NOMO-1 (cell line): ENCODE results near the gene OR2A42.
"Not testable (repeated sequence)": the region's sequence is repeated elsewhere in the genome, so short reads cannot be mapped to it uniquely, and the experiment has no call there.

Source experiments
- DNase-seq, 2 experiments: peaks; one replicate each; lab custom pipeline; 2025; ENCODE audit not compliant: unreplicated experiment in 2 of 2; lab: John Stamatoyannopoulos, UW

The OR2A42 gene

GRCh38 chr7:144226866-144227265 lies 12.5 kb downstream of the OR2A42 start:
- not testable (repeated sequence) for DNase-seq

GRCh38 chr7:144223675-144224074 lies 15.7 kb downstream of the OR2A42 start:
- DNase-seq, result not testable (repeated sequence)

- DNase-seq, result not testable (repeated sequence)
Measured at GRCh38 chr7:144220531-144220930, 18.9 kb downstream of the OR2A42 start.

- not testable (repeated sequence) for DNase-seq
Measured at GRCh38 chr7:144219149-144219548, 20.3 kb downstream of the OR2A42 start.

DNA sequence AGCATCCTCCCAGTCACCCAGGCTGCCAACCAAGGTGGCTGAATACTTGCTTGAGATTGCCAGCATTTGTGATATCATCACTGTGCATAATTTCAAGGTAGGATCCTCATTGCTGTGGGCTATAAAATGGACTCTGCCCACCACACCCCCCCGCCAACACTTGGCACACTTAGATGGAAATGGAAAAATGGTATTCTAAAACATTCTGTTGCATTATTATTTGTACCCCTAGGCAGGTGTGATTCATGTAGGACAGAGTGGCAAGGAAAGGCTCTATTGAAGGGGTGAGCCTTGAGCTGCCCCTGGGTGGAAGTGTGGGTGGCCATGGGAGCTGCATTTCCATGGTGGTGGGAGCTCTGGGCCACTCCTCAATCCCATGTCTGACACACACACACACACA lies 20.8 kb downstream of the OR2A42 start:
- DNase-seq, result not testable (repeated sequence)

GRCh38 chr7:144217200-144217599 lies 22.2 kb downstream of the OR2A42 start:
- not testable (repeated sequence) for DNase-seq

DNA sequence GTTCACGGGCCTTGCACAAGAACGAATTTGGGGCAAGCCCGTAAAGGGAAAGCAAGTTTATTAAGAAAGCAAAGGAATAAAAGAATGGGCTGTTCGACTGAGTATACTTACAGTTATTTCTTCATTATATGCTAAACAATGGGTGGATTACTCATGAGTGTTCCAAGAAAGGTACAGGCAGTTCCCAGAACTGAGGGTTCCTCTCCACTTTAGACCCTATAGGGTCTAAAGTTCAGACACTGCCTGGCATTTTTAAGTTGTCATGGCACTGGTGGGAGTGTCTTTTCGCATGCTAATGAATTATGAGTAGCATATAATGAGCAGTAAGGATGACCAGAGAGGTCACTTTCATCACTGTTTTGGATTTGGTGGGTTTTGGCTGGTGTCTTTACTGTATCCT lies 34.1 kb downstream of the OR2A42 start:
- not testable (repeated sequence) for DNase-seq

GRCh38 chr7:144203086-144203485 lies 36.3 kb downstream of the OR2A42 start:
- not testable (repeated sequence) for DNase-seq

DNA sequence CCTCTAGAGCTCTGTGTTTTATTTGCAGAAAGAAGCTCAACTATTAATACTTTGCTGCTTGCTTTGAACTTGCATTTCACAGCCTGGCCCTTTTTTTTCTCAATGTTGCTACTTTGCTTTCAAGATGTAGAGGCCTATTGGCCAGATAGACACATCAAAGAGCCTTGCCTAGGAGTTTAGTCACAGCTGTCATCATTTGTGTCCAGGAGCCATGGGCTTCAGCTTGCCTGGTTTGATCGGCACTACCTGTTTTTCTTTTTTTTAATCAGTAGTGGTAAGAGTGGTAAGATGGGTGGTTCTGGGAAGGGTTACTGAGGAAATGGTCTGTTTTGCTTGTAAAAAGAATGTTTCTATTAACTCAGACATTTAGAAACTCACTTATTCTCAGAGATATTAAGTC lies 37.4 kb downstream of the OR2A42 start:
- not testable (repeated sequence) for DNase-seq

DNA sequence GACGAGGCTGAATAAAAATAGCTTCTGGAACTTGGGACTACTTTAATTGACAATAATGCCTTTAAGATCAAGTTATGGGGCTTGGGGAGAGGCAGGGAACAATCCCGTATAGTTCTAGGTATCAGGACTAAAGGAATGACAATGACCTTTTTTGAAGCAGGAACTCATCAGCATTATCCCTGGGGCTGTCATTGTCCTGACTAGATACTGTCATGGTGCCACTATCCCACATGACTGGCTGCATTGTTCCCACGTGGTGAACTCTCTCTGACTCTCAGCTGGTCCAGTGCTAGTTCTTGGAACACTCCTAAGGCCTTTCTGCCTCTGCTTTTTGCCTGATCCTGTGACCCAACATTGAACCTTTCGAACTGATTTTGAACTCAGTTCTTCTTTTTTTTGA lies 40.5 kb downstream of the OR2A42 start:
- DNase-seq, result not testable (repeated sequence)

- DNase-seq, result not testable (repeated sequence)
Measured at GRCh38 chr7:144195212-144195872, 44.1 kb downstream of the OR2A42 start, which contains the start of gene ARHGEF35. Gene ARHGEF35, minus strand, starts transcription at chr7:144195833. Its CDS starts 7,450 bp downstream, at chr7:144188383.

DNA sequence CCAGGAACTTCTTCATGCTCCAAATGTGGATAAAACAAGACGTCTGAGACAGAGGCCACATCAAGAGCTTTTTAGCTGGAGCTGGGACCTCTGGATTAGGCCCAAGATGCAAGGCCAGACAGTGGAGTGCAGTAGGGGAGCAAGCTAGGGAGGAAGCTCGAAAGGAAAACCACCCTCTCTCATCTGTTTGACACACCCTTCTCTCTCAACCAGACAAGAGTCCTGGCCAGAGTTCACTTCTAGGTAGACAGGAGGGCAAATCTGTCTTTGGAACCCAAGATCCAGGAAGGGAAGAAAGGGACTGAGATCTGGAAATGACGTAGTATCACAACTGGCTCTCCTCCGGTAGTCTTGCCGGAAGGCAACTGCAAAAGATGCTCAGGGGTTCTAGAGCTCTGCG lies 45.0 kb downstream of the OR2A42 start:
- DNase-seq, result not testable (repeated sequence)

- DNase-seq, result not testable (repeated sequence)
Measured at GRCh38 chr7:144193782-144194181, 45.6 kb downstream of the OR2A42 start.

DNA sequence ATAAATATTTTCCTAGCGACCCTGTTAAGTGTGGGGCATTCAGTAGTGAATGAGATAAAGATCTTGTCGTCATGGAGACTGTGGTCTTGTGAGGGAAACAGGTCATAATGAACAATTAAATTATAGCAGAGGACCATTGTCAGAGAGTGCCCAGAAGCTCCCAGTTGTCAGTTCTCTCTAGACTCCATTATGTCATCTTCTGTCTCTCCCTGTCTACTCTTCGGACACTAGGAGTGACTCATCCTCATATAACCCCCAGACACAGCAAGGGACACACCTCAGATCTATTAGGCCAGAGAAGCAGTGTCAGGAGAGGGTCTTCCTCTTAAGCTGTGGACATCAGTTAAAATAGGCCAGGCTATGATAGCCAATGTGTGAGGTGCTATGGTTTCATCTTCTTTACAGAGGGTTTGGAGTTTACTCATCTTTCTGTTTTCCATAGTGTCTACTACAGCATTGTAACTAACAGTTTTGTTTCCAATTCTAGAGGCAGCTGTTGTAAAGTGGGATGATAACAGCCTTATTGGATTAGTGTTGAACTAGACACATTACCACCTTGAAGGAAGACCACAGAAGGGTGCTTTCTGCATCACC lies 50.7 kb downstream of the OR2A42 start:
- not testable (repeated sequence) for DNase-seq

- DNase-seq, result not testable (repeated sequence)
Measured at GRCh38 chr7:144187848-144188247, 51.6 kb downstream of the OR2A42 start.

- not testable (repeated sequence) for DNase-seq
Measured at GRCh38 chr7:144183166-144183565, 56.2 kb downstream of the OR2A42 start, which contains the start of gene CTAGE4. Gene CTAGE4, plus strand, starts transcription at chr7:144183466. Its CDS starts 38 bp downstream, at chr7:144183504.

DNA sequence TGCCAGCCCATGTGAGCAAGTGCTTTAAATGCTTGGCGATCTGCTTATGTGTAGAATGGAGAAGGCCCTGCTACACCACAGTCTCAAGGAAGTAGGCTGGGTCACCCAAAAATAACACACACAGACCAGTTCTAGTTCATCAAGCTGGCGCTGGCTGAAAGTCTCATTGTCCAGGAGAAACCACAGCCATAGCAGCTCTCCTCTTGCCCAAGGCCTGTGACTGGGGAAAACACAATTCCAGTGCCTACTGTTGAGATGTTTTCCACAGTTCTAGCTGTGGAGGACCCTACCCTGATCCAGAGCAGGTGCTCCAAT lies 60.3 kb downstream of the OR2A42 start:
- DNase-seq, result not testable (repeated sequence)

DNA sequence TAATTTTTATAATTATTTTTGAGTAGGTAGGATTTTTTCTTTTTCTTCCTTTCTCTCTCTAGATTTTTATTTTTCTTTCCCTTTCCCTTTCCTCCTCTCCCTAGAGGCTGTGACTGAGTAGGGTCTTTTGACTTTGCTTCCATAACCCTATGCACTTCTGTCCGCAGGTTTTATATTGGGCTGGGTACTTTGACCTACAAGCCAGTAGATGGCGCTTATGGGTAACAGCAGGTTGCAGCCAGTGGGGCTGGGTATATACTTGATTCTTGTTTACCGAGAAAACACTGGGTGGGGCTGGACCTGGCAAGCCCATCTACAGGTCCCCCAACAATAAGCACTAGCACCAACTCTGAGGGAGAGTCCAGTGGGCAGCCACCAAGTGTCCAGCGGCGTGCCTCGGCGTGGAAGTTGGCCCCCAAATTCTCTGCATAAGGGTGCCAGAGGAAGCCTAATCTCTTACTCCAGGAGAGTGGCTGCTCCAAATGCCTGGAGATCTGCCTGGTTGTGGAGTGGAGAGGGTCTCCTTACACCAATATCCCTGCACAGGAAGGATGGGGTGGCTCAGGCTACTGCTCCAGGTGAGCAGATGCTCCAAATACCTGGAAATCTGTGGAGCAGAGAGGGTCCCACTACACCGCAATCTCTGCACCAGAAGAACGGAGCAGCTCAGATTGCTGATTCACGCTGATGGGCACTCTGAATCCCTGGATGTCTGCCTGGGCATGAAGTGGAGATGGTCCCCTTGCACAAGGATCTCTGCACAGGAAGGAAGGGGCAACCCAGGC lies 60.8 kb downstream of the OR2A42 start:
- DNase-seq, result not testable (repeated sequence)
